ENCODE measurements around the gene HPCA.

Gene HPCA

DNA sequence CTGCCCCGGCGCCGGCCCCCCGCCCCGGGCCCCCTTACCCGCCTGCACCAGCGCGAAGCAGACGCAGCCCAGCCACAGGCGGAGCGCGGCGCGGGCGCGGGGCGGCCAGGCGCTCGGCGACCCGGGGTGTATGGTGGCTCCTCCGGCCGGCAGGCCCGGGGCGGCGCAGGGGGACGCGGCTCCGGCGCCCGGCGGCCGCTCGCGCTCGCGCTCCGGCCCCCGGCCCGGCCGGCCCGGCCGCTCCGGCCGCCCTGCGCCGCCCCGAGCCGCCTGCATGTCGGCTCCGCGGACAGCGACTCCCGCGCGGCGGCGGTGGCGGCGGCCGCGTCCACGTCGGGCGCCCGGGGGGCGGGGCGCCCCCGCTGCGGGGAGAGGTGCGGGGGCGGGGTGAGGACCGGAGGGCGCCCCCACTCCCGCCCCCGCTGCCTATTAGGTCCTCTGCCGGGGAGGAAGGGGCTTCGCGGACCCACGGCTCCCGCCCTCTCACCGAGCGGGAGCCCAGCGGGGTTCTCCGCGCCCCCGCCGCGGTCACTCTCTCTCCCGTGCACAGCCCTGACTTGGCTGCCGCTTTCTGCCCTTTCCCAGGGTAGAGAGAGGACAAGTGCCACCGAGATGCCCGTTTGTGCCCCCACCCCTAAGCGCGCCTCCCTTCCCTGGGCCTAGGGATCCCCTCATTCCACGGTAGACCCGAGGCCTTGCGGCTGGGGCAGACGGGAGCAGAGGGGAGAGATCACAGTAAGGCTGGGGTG lies 15.5 kb upstream of the HPCA start, which contains the start of gene FNDC5:
Gene FNDC5, minus strand, starts transcription at position 298 of the 749 bp plus-strand sequence.
- in situ Hi-C loops (cut with MboI; ENCODE audit: low sequenced_read_pairs), result no loop called here

DNA sequence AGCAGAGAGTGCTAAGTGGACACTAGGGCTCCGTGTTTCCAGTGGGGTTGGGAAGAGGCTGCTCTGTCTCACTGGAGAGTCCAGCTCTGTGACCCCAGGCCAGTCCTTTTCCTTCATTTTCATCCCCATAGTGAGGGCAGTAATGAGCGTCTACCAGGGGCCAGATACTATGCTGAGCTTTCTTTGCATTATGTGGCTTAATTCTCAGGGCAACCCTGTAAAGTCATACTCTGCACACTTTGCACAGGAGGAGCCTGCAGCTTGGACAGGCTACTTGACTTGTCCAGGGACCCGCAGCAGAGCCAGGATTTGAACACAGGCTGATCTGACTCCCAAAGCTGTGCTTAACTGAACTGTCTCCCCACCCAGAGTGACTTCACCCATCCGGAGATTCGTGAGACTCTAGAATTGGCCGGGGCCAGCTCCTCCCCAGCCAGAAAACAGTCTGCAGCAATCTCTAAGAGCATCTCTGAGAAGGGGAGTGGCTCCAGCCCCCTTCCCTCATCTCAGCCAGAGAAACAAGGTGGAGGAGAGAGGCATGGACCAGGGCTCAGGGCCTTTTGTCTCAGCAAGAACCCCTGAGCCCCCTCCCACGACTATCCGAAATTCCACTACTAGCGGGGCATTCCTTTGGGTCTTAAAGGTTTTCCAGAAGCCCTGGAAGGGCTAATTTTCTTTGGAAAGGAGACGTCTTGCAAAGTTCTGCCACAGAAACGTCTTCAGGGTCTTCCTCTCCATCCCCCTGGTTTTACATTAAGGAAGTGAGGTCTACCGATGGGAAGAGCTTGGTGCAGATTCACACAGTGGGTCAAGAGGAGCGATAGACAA lies 14.7 kb upstream of the HPCA start:
- in situ Hi-C loops (cut with MboI; ENCODE audit: low sequenced_read_pairs), result no loop called here

DNA sequence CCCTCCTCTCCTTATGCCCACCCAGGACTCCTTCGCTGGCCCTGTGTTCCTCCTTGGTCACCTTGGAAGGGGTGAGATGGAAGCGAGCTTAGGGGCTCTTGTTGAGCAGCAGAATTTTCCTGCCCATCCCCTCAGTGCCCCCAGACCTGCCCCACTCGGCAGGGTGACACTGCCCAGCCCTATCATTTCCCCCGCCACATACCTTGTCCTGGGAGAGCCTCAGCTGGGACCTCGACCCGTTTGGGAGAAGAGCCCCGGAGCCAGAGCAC lies 14.2 kb upstream of the HPCA start:
- in situ Hi-C loops (cut with MboI; ENCODE audit: low sequenced_read_pairs), result no loop called here

DNA sequence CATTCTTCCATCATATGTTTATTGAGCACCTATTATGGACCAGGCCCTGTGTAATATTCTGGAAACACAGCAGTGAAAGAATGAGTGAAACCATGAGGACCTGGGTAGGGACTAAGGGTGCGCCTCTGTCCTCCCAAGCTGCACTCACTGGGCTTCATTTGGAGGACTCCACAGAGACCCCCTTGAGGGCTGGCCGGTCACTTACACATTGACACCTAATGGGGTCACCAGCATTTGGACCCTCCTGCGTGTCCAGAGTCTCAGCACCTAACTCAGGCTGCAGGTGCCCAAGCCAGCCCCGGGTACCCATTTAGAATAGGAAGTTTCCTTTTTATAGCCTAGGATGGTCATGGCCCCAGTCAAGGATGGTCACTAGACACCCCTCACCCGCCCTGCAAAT lies 12.8 kb upstream of the HPCA start:
- in situ Hi-C loops (cut with MboI; ENCODE audit: low sequenced_read_pairs), result no loop called here

DNA sequence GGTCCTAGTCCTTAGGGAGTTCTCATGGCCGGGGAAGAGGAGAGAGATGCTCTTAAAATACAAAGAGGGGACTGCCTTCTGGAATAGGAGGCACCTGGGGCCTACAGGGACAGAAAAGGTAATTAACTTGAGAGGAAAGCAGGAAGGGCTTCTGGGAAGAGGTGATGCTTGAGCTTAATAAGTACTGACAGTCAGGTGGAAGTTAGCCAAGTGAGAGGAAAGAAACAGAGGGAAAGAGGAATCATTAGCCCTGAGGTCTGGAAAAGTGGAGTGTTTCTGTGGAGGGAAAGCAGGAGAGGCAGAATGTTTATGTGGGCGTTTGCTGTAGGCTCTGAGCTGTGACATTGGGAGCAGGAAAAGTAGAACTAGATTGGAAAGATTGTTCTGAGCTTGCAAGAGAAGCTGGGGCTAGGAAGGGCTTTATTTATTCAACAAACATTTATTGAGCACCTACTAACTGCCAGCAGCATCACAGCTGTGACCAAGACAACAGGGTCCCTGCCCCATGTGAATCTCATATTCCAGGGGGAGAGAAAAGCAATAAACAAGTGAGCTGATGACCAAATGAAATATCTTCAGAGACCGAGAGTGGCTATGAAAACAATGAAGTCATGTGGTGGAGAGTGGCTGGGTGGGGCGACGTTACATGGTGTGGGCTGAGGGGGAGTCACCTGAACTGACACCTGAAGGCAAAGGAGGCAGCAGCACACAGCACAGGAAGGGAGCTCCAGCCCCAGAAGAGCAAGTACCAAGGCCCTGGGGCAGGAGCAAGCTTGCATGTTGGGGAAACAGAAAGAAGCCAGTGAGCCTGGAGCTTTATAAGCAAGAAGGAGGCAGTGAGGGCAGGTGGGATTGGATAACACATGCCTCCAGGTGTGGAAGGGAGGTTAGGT lies 11.2 kb upstream of the HPCA start:
- in situ Hi-C loops (cut with MboI; ENCODE audit: low sequenced_read_pairs), result no loop called here

- in situ Hi-C loops (cut with MboI; ENCODE audit: low sequenced_read_pairs), result no loop called here
Observed at GRCh38 chr1:32876341-32877210, 9.7 kb upstream of the HPCA start.

- in situ Hi-C loops (cut with MboI; ENCODE audit: low sequenced_read_pairs), result no loop called here
Observed at GRCh38 chr1:32877211-32878110, 8.8 kb upstream of the HPCA start.

DNA sequence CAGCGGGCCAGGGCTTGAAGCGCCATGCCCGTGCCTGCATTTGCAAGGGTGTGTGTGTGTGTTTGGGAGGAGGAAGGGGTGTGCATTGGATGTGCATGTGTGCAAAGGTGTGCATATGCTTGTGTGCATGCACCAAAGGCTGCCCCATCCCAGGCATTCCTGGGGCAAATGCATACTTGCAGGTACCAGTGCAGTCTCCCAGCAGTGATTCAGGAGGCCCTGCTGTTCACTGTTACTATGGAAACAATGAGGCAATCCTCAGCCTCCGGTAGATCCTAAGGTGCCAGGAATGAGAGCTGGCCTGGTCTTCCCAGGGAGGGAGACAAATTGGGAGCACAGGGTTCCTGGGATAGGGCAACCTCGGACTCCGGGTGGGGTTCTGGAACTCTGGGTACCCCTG lies 8.1 kb upstream of the HPCA start:
- in situ Hi-C loops (cut with MboI; ENCODE audit: low sequenced_read_pairs), result no loop called here

GRCh38 chr1:32878637-32879041 lies 7.7 kb upstream of the HPCA start:
- in situ Hi-C loops (cut with MboI; ENCODE audit: low sequenced_read_pairs), result no loop called here

DNA sequence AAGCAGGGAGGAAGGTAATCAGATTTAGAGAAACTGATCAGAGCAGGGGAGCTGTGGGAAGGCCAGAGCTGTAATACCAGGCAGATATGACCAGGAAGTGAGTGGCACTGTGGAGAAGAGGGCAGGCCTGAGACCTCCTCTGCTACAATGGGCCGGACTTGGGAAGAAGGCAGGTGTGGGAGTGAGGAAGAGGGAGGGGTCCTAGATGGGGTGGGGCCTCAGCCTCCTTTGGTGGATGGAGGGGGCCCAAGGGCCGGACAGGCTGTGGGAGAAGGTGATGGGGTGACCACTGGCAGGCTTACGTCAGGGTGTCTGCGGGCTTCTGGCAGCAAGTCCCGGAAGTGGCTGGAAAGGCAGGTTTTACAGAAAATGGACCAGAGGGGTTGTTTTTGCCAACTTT lies 5.0 kb upstream of the HPCA start:
- in situ Hi-C loops (cut with MboI; ENCODE audit: low sequenced_read_pairs), result no loop called here

- in situ Hi-C loops (cut with MboI; ENCODE audit: low sequenced_read_pairs), result no loop called here
Observed at GRCh38 chr1:32881871-32882850, 4.1 kb upstream of the HPCA start.

GRCh38 chr1:32883338-32884031 lies 2.8 kb upstream of the HPCA start:
- in situ Hi-C loops (cut with MboI; ENCODE audit: low sequenced_read_pairs), result no loop called here

- in situ Hi-C loops (cut with MboI; ENCODE audit: low sequenced_read_pairs), result no loop called here
Observed at GRCh38 chr1:32884032-32884372, 2.3 kb upstream of the HPCA start.

- in situ Hi-C loops (cut with MboI; ENCODE audit: low sequenced_read_pairs), result no loop called here
Observed at GRCh38 chr1:32884726-32885125, 1.6 kb upstream of the HPCA start.

GRCh38 chr1:32885676-32886003 lies 651 bp upstream of the HPCA start:
- in situ Hi-C loops (cut with MboI; ENCODE audit: low sequenced_read_pairs), result no loop called here

- in situ Hi-C loops (cut with MboI; ENCODE audit: low sequenced_read_pairs), result no loop called here
Observed at GRCh38 chr1:32886828-32887414, 630 bp downstream of the HPCA start.

DNA sequence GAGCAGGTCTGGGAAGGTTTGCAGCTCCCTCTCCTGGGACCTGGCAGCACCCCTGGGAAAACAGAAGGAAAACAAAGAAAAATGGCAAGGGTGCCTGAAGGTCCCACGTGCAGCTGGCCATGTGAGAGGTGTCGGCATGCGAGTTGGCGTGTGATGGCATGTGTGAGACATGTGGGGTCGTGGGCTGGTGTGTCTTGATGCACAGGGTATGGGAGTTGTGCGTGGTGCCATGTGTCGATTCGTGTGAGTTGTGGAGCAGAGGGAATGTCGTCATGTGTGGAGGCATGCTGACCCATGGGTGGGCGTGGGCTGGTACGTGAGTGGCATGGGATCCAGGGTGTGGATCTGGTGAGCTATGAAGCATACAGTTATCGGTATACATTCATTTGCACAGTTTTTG lies 1.3 kb downstream of the HPCA start:
- in situ Hi-C loops (cut with MboI; ENCODE audit: low sequenced_read_pairs), result no loop called here

GRCh38 chr1:32888134-32888533 lies 1.8 kb downstream of the HPCA start:
- in situ Hi-C loops (cut with MboI; ENCODE audit: low sequenced_read_pairs), result no loop called here
